Fibroblast of villous mesenchyme (primary cell): ENCODE results near the gene C1orf198. TPM values are rescaled to one million over a fixed set of nuclear protein-coding genes. Genes with fewer than 3 reads are reported as not detected.

Source experiments
- DNase-seq: peaks from one replicate; pipeline ENCODE4 v3.0.0-alpha.2; 2010; ENCODE audit warnings: low read depth
- H3K4me3 ChIP-seq: 2 replicates; pipeline ENCODE4 v1.5.1; 2011; ENCODE audit warnings: low read depth, mild to moderate bottlenecking, low read length
- CTCF ChIP-seq: IDR thresholded peaks from 2 replicates; pipeline ENCODE4 v1.5.1; 2012; ENCODE audit warnings: low read depth, mild to moderate bottlenecking, low read length; ENCODE audit not compliant: insufficient read depth
- total RNA-seq: library from RNA; depleted of rRNA; stranded (reverse); fragments of >200 nt; gene quantifications from 2 replicates; pipeline ENCODE4 v1.2.3, GENCODE V29; 2012

The C1orf198 gene
- total RNA-seq, 1 donor, result 399 TPM

- H3K4me3 ChIP-seq, result no peak overlapping the region
- DNase-seq, result no peak
- no peak for TF ChIP-seq CTCF
Measured at GRCh38 chr1:230909974-230910754, 41.8 kb upstream of the C1orf198 start.

GRCh38 chr1:230907472-230908205, 39.3 kb upstream of the C1orf198 start:
- no peak for DNase-seq
- no peak overlapping the region for H3K4me3 ChIP-seq
- TF ChIP-seq CTCF, result no peak

GRCh38 chr1:230906226-230906625, 37.9 kb upstream of the C1orf198 start:
- no peak for TF ChIP-seq CTCF
- no peak overlapping the region for H3K4me3 ChIP-seq
- no peak for DNase-seq

GRCh38 chr1:230905733-230906132, 37.4 kb upstream of the C1orf198 start:
- no peak overlapping the region for H3K4me3 ChIP-seq
- DNase-seq, result peak; percentile 25
- no peak for TF ChIP-seq CTCF

GRCh38 chr1:230902349-230902923, 34.1 kb upstream of the C1orf198 start:
- H3K4me3 ChIP-seq, result no peak overlapping the region
- DNase-seq, result no peak
- no peak for TF ChIP-seq CTCF

GRCh38 chr1:230901671-230902070, 33.4 kb upstream of the C1orf198 start:
- no peak for DNase-seq
- no peak for TF ChIP-seq CTCF

More at GRCh38 chr1:230901671-230902070, 33.4 kb upstream of the C1orf198 start:
- no peak overlapping the region for H3K4me3 ChIP-seq
